DND-41 (cell line): ENCODE results near the gene PSMG4.

Experiments
- ATAC-seq: fragments of 200-7000 bp; cut with Tn5 transposase; 3 replicates; pipeline ENCODE4 v1.9.1; 2021; ENCODE audit warnings: low read depth; ENCODE audit not compliant: insufficient read depth
- DNase-seq: peaks from one replicate; pipeline ENCODE4 v3.0.0-alpha.2; 2020
- H2AFZ ChIP-seq: 2 replicates; pipeline ENCODE4 v1.6.0; 2012; ENCODE audit warnings: low read depth, low read length
- H3K27ac ChIP-seq: 2 replicates; pipeline ENCODE4 v1.5.1; 2012; ENCODE audit warnings: low read length, inconsistent platforms
- H3K27me3 ChIP-seq: fragments of 200-600 bp; sonication (generic); 2 replicates; pipeline ENCODE4 v1.6.0; 2012; ENCODE audit warnings: low read length, mild to moderate bottlenecking, inconsistent platforms; ENCODE audit not compliant: insufficient read depth, poor library complexity
- H3K36me3 ChIP-seq: 2 replicates; pipeline ENCODE4 v1.5.1; 2012; ENCODE audit warnings: low read length, inconsistent platforms; ENCODE audit not compliant: insufficient read depth
- H3K4me1 ChIP-seq: 2 replicates; pipeline ENCODE4 v1.5.1; 2012; ENCODE audit warnings: mild to moderate bottlenecking, low read length; ENCODE audit not compliant: insufficient read depth
- H3K4me2 ChIP-seq: 2 replicates; pipeline ENCODE4 v1.6.0; 2012; ENCODE audit warnings: mild to moderate bottlenecking, moderate library complexity, low read length, inconsistent platforms; ENCODE audit not compliant: insufficient read depth
- H3K4me3 ChIP-seq, 2 experiments: fragments of 200-600 bp in 1 of 2; shearing (Covaris generic) in 1 of 2; 2 replicates each; pipeline ENCODE4 v1.5.1; 2012 to 2016; ENCODE audit warnings: inconsistent platforms in 2 of 2, low read length in 2 of 2, mild to moderate bottlenecking in 2 of 2, low read depth in 1 of 2, moderate library complexity in 1 of 2
- H3K79me2 ChIP-seq: 2 replicates; pipeline ENCODE4 v1.6.0; 2012; ENCODE audit warnings: low read length, inconsistent platforms; ENCODE audit not compliant: insufficient read depth
- H3K9ac ChIP-seq: 2 replicates; pipeline ENCODE4 v1.6.0; 2012; ENCODE audit warnings: low read depth, mild to moderate bottlenecking, inconsistent platforms, low read length, moderate library complexity
- H3K9me3 ChIP-seq: 2 replicates; pipeline ENCODE4 v1.5.1; 2012; ENCODE audit warnings: low read length, moderate library complexity, mild to moderate bottlenecking, inconsistent platforms; ENCODE audit not compliant: insufficient read depth, severe bottlenecking
- H4K20me1 ChIP-seq: 2 replicates; pipeline ENCODE4 v1.6.0; 2012; ENCODE audit warnings: low read length; ENCODE audit not compliant: insufficient read depth
- EZH2 ChIP-seq: IDR thresholded peaks from 3 replicates; pipeline ENCODE4 v1.6.1; 2012; ENCODE audit warnings: borderline replicate concordance, low read depth, mild to moderate bottlenecking, moderate library complexity, low read length, inconsistent platforms; ENCODE audit not compliant: severe bottlenecking
- TF ChIP-seq, protein P1 (sequence below): IDR thresholded peaks from 2 replicates; pipeline ENCODE4 v1.5.1; 2012; ENCODE audit warnings: borderline replicate concordance, low read length, moderate library complexity, mild to moderate bottlenecking; ENCODE audit not compliant: poor library complexity, severe bottlenecking; ENCODE audit errors: extremely low read depth

PSMG4 gene

DNA sequence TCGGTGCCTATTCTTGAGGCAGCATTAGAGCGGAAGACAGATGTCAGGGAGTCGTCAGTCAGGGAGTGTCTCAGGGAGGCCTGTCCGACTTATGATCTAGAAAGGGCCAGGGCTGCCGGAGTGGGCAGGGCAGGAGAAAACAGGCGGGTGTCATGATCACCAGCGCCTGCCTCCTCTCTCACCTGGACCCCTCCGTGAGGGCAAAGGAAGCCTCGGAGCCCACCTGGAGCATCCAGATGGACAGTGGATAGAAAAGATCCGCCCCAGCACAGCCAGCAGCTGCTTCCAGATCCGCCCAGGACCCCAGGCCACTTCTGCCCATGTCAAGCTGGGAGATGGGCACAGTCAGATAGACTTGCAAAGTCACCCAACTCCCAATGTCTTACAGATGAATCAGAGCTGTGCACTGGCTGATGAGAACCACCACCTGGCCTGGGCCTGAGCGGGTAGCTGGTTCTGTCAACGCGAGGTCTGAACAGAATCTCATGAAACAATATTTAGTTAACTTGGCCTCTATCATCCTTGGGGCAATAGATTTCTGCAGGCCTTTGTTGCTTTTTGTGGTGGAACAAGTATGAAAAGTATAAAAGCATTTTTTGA is 22.2 kb downstream of the PSMG4 start:
- H3K36me3 ChIP-seq = peaks cover 13% of the 10 kb centered on the region; the same call in 1 of the 2 replicates
- no peak overlapping the region for H3K27ac ChIP-seq
- peaks cover 3% of the 10 kb centered on the region; the same call in 1 of the 2 replicates for H3K79me2 ChIP-seq
- H3K9me3 ChIP-seq = no peaks in the 10 kb centered on the region
- no peak overlapping the region for H3K9ac ChIP-seq
- DNase-seq = no peak
- no peaks in the 10 kb centered on the region for H3K4me1 ChIP-seq
- no peak overlapping the region for H3K4me3 ChIP-seq
- no peak for ATAC-seq
- H3K4me2 ChIP-seq = no peak overlapping the region
- peaks cover 62% of the 10 kb centered on the region for H4K20me1 ChIP-seq
- no peak for TF ChIP-seq EZH2
- TF ChIP-seq, protein P1, sequence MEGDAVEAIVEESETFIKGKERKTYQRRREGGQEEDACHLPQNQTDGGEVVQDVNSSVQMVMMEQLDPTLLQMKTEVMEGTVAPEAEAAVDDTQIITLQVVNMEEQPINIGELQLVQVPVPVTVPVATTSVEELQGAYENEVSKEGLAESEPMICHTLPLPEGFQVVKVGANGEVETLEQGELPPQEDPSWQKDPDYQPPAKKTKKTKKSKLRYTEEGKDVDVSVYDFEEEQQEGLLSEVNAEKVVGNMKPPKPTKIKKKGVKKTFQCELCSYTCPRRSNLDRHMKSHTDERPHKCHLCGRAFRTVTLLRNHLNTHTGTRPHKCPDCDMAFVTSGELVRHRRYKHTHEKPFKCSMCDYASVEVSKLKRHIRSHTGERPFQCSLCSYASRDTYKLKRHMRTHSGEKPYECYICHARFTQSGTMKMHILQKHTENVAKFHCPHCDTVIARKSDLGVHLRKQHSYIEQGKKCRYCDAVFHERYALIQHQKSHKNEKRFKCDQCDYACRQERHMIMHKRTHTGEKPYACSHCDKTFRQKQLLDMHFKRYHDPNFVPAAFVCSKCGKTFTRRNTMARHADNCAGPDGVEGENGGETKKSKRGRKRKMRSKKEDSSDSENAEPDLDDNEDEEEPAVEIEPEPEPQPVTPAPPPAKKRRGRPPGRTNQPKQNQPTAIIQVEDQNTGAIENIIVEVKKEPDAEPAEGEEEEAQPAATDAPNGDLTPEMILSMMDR = no peak
- H2AFZ ChIP-seq = no peak overlapping the region
- H3K27me3 ChIP-seq = no peaks in the 10 kb centered on the region

DNA sequence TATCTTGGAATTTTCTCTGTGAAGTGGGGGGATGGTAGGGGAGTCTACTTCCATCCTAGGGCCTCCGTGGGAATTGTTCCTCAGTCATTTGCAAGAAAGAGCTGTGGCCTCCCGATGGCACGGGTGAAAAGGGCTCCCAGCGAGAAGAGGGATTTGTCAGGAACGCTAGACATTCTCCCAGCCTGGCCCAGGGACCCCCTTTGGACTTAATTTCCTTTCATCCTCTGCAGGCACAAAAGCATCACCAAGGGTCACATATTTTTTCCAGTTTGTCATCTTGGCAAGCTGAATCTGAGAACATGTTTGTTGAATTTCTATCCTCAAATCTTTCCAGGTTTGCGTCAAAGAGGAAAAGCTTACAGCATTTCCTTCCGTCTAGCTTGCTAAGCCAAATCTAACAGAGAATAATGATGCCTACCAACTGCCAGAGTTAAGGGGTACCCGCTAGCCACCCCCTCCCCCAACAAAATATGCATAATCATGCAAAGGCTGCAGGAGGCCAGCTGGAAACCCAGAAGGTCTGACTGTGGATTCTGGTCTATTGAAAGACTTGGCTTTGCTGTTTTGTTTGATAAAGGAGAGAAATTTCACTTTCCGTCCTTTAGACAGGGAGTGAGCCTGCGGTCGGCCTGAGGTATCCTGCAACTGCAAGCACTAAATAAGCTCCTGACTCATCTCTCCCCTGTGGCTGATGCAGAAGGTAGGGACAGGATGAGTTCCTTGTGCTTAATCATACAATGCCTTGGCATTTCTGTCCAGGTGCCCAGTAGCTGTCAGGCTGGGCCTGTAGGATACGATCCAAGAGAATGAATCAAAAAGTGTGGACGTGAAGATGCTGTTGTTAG is 23.1 kb downstream of the PSMG4 start:
- DNase-seq = no peak
- H3K27me3 ChIP-seq = no peaks in the 10 kb centered on the region
- TF ChIP-seq, protein P1 = no peak
- no peak for TF ChIP-seq EZH2
- no peak overlapping the region for H3K4me3 ChIP-seq
- H3K4me2 ChIP-seq = no peak overlapping the region
- H3K4me1 ChIP-seq = no peaks in the 10 kb centered on the region
- no peak overlapping the region for H3K27ac ChIP-seq
- H2AFZ ChIP-seq = no peak overlapping the region
- H3K9ac ChIP-seq = no peak overlapping the region
- H3K9me3 ChIP-seq = no peaks in the 10 kb centered on the region
- no peaks in the 10 kb centered on the region for H3K79me2 ChIP-seq
- peaks cover 13% of the 10 kb centered on the region; the same call in 1 of the 2 replicates for H3K36me3 ChIP-seq
- ATAC-seq = no peak
- H4K20me1 ChIP-seq = peaks cover 57% of the 10 kb centered on the region

- Histone ChIP-seq H3K9me3 (no peaks in the 10 kb centered on the region), H2AFZ (no peak overlapping the region), H3K4me2 (no peak overlapping the region), H3K36me3 (peaks cover 9% of the 10 kb centered on the region; the same call in 1 of the 2 replicates), H3K27me3 (no peaks in the 10 kb centered on the region), H3K79me2 (no peaks in the 10 kb centered on the region), H3K27ac (no peak overlapping the region), H3K4me3 (no peak overlapping the region), H3K9ac (no peak overlapping the region), H3K4me1 (no peaks in the 10 kb centered on the region), H4K20me1 (peaks cover 51% of the 10 kb centered on the region)
- TF ChIP-seq, protein P1 = no peak
- no peak for TF ChIP-seq EZH2
- DNase-seq (no peak), ATAC-seq (no peak)
Observed at GRCh38 chr6:3282476-3283236, 23.9 kb downstream of the PSMG4 start.
